ENCODE measurements around the gene EML5. TPM values are rescaled to one million over a fixed set of nuclear protein-coding genes. Genes with fewer than 3 reads are reported as not detected.

Gene EML5
- total and polyA plus RNA-seq, 2 donors (not counting 3 experiments of a cell fraction or from before 2014, with no cell fraction given), result not detected

DNA sequence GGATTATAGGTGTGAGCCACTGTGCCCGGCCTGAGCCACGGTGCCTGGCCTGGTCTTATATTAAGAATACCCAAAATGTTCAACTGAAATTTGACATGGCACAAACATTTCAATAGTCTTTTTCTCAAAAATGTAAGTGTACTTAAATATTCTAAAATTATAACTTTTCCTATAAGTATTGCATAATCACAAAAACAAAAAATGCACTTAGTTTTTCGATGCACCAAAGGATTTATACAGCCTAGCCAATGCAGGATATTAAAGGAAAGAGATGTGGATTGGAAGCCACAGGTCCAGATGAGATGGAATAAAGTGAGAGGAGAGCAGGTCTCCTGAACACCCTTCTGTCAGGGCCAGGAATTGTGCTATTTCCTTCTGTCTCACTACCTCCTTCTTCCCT lies 167.1 kb downstream of the EML5 start:
- dilution Hi-C loops (cut with MboI; ENCODE audit: extremely low pct_ligation_motif_present, low sequenced_read_pairs), result no loop called here
- Histone ChIP-seq H3K4me2 (ENCODE audit: insufficient read depth, low read length) (no peak overlapping the region), H4K20me1 (replicated peaks; ENCODE audit: control insufficient read depth, extremely low read depth, insufficient read depth, low read length) (no peaks in the 10 kb centered on the region), H2AFZ (ENCODE audit: low read depth, low read length) (no peak overlapping the region), H3K79me2 (ENCODE audit: control insufficient read depth, insufficient read depth, low read length) (no peaks in the 10 kb centered on the region), H3K9ac (replicated peaks; ENCODE audit: extremely low read depth, insufficient read depth, low read length) (no peak overlapping the region), H3K9me3 (replicated peaks; ENCODE audit: control insufficient read depth, insufficient read depth, low read length) (no peaks in the 10 kb centered on the region), H3K9me1 (replicated peaks; ENCODE audit: control insufficient read depth, extremely low read depth, insufficient read depth, low read length) (no peaks in the 10 kb centered on the region), H3K27me3 (ENCODE audit: control insufficient read depth in 2 of 2, insufficient read depth in 2 of 2, low read length in 2 of 2) (no peaks in the 10 kb centered on the region), H3K4me1 (ENCODE audit: control insufficient read depth, extremely low read depth, insufficient read depth, low read length) (no peaks in the 10 kb centered on the region), H3K36me3 (ENCODE audit: control insufficient read depth in 2 of 2, extremely low read depth in 1 of 2, insufficient read depth in 2 of 2, low read length in 2 of 2) (no peaks in the 10 kb centered on the region), H3K27ac (ENCODE audit: insufficient read depth, low read depth, low read length) (no peak overlapping the region), H3K4me3 (replicated peaks in 1 of 3; ENCODE audit: insufficient read depth in 1 of 3, low read depth in 1 of 3, low read length in 3 of 3) (no peak overlapping the region)
- intact Hi-C loops (cut with micrococcal nuclease), result loop anchor here (10.0 kb wide), 1 partner anchor 231 kb away; no protein-coding TSS in a partner anchor
- DNase-seq (ENCODE audit: low read depth, low spot score) (no peak), FAIRE-seq (no peak)
- no TSS peak for BruUV-seq (replicated peaks)
- POLR2A ChIA-PET, result no interaction called here
- CTCF ChIA-PET, result interaction anchor here (1.1 to 1.9 kb wide), 2 partner anchors 12 to 41 kb away, joined by 3 to 4 read pairs; no protein-coding TSS in a partner anchor
- TF ChIP-seq CTCF (IDR thresholded peaks at IDR 0.05; ENCODE audit: extremely low read depth in 1 of 2, insufficient read depth in 1 of 2, low read depth in 1 of 2, low read length in 2 of 2) (no peak), EZH2 (IDR thresholded peaks at IDR 0.05; ENCODE audit: borderline replicate concordance, low read depth, low read length, severe bottlenecking) (no peak), GATA2 (IDR thresholded peaks at IDR 0.05; ENCODE audit: insufficient read depth, insufficient read length, low read depth, low read length) (no peak), POLR2AphosphoS5 (IDR thresholded peaks at IDR 0.05; ENCODE audit: insufficient read depth, low read depth, low read length) (no peak), FOS (IDR thresholded peaks at IDR 0.05; ENCODE audit: borderline replicate concordance, insufficient read depth, low read length) (no peak), POLR2A (IDR thresholded peaks at IDR 0.05; ENCODE audit: low read depth, low read length) (no peak), JUN (IDR thresholded peaks at IDR 0.05; ENCODE audit: borderline replicate concordance, insufficient read depth, insufficient read length, low read depth) (no peak)
- TF ChIP-seq, protein P1, sequence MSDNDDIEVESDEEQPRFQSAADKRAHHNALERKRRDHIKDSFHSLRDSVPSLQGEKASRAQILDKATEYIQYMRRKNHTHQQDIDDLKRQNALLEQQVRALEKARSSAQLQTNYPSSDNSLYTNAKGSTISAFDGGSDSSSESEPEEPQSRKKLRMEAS (IDR thresholded peaks at IDR 0.05; ENCODE audit: insufficient read depth, insufficient read length), result no peak

Measured in endothelial cell of umbilical vein (primary cell).